Skeletal muscle cell (primary cell): ENCODE results near the gene CFAP20DC.
"Not testable (repeated sequence)": the region's sequence is repeated elsewhere in the genome, so short reads cannot be mapped to it uniquely, and the experiment has no call there.

Experiments
- DNase-seq: peaks from one replicate; pipeline ENCODE4 v3.0.0-alpha.2; 2010; ENCODE audit warnings: low read depth
- H3K4me3 ChIP-seq: 2 replicates; pipeline ENCODE4 v1.5.1; 2011; ENCODE audit warnings: low read depth, mild to moderate bottlenecking, control low read depth, low read length, moderate library complexity

Gene CFAP20DC

DNA sequence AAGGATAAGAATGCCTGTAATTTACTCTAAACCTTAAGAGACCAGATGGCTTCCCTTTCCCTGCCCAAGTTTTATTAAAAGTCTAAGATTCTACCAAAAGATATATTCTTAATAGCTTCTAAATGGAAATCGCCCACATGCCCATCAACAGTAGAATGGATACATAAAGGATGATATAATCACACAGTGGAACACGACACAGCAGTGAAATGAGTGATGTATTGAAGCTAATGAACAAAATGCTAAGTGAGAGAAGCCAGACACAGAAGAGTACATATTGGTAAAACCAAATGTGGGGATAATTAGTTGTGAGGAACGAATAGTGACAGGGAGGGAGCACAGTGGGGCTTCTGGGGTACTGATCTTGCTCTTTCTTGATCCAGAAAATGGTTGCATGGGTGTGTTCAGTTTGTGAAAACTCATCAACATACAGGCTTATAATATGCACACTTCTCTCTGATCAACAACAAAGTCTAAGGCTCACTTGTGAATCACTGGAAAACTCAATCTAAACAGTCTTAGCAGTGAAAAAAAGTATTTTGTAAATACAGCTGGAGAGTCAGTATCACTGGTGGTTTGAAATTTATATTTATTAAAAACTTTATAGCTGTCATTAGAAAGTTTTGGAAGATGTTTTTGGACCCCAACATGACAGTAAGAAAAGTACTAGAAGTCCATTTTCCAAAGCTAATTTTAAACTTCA lies 212.5 kb downstream of the CFAP20DC start:
- DNase-seq: no peak
- H3K4me3 ChIP-seq: no peak overlapping the region

DNA sequence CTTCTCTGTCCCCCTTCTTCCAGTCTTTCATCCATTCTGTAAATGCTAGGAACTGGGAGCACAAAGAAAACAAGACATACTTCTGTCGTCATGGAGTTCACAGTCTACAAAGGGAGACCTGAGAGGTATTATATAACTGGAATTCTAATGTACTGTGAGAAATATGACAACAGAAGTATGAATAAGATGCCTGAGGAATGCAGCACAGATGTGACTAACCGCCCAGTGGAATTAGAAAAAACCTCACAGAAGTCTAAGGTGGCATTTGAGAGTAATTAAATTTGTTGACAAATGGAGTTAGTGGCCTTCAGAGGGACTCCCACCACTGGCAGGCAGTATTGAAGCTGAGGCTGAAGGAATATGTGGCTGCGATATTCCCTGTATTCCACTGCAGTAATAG lies 214.7 kb downstream of the CFAP20DC start:
- DNase-seq: peak; percentile 14
- no peak overlapping the region for H3K4me3 ChIP-seq

- no peak for DNase-seq
These were observed 216.3 kb downstream of the CFAP20DC start for GRCh38 chr3:58833491-58833890.

GRCh38 chr3:58829321-58830000 lies 220.4 kb downstream of the CFAP20DC start:
- no peak overlapping the region for H3K4me3 ChIP-seq
- DNase-seq: no peak

More at GRCh38 chr3:58833491-58833890, 216.3 kb downstream of the CFAP20DC start:
- no peak overlapping the region for H3K4me3 ChIP-seq

DNA sequence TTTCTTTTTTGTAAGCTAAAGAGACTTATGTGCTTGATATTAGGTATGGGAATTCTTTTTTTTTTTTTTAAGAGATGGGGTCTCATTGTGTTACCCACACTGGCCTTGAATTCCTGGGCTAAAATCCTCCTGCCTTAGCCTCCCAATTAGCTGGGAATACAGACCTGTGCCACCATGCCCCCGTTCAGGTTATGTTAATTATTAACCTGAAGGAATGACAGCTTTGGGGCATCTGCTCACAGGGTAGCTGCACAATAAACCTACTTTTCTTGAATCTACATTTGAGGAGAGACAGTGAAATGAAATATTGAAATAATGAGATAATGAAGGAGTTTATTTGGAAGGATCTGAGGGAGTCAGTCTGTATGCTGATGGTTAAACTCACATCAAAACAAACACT lies 225.0 kb downstream of the CFAP20DC start:
- no peak overlapping the region for H3K4me3 ChIP-seq
- no peak for DNase-seq

- DNase-seq: peak; percentile 24
These were observed 225.5 kb downstream of the CFAP20DC start for GRCh38 chr3:58824285-58824684.

DNA sequence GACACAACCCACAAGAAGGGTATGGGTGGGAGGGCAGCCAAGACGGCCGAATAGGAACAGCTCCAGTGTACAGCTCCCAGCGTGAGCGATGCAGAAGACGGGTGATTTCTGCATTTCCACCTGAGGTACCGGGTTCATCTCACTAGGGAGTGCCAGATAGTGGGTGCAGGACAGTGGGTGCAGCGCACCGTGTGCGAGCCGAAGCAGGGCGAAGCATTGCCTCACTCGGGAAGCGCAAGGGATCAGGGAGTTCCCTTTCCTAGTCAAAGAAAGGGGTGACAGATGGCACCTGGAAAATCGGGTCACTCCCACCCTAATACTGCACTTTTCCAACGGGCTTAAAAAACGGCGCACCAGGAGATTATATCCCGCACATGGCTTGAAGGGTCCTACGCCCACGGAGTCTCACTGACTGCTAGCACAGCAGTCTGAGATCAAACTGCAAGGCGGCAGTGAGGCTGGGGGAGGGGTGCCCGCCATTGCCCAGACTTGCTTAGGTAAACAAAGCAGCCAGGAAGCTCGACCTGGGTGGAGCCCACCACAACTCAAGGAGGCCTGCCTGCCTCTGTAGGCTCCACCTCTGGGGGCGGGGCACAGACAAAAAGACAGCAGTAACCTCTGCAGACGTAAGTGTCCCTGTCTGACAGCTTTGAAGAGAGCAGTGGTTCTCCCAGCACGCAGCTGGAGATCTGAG lies 243.1 kb downstream of the CFAP20DC start:
- H3K4me3 ChIP-seq, DNase-seq: not testable (repeated sequence)

More at GRCh38 chr3:58824285-58824684, 225.5 kb downstream of the CFAP20DC start:
- H3K4me3 ChIP-seq: no peak overlapping the region

DNA sequence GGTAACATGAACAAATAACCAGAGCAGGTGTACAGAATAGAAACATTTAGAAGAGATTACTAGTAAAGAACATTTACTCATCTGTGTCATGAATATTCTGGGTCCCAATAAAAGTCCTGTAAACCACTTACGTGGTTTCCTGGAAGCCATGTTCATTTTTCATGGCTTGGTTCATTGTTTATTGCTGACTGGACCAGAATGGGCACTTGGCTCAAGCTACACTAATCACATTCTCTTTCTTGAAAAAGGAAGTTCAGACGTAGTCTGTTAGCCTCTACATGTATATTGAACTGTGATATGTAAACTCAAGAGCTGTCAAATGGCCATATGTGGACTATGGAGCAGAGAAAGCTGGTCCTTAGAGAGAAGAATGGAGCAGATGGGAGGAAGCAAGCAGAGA lies 244.9 kb downstream of the CFAP20DC start:
- DNase-seq: no peak
- H3K4me3 ChIP-seq: no peak overlapping the region

- no peak overlapping the region for H3K4me3 ChIP-seq
- no peak for DNase-seq
These were observed 248.3 kb downstream of the CFAP20DC start for GRCh38 chr3:58801541-58801940.

DNA sequence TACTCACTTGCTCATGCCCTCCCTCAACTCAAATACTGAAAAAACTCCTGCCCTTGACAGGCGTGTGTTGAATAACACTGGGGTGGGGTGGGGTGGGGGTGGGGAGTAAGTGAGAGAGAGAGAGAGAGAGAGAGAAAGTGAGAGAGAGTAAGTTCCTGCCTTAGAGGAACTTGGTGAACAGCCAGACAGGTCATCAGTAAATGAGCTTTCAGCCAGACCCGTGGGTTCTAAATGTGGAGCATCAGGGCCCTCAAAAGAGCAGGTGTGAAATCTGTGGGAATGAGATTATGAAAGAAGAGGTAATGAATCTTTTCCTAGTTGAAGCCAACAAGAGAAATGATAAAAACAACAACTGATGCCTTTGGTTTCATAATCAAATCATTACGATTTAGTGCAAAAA lies 248.9 kb downstream of the CFAP20DC start:
- no peak for DNase-seq
- no peak overlapping the region for H3K4me3 ChIP-seq

GRCh38 chr3:58800032-58800431 lies 249.8 kb downstream of the CFAP20DC start:
- no peak for DNase-seq
- no peak overlapping the region for H3K4me3 ChIP-seq

DNA sequence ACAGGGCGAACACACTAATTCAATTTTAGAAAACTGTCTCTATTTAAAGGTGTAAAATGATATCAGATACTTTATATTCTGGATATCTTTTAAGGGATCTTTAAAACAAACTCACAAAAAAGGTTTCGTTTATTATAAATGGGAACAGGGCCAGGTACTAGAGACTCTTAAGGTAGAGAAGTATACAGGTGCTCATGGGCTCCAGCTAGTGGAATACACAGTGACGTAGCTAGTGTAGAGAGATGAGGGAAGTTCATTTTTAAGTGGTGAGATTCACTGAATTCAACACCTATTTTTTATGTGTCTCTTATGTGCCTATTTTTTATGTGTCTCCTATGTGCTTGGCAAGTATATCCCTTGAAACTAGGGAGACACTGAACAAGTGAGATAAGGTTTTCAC lies 250.6 kb downstream of the CFAP20DC start:
- DNase-seq: no peak
- H3K4me3 ChIP-seq: no peak overlapping the region

- no peak overlapping the region for H3K4me3 ChIP-seq
- DNase-seq: no peak
These were observed 251.5 kb downstream of the CFAP20DC start for GRCh38 chr3:58798312-58798711.

DNA sequence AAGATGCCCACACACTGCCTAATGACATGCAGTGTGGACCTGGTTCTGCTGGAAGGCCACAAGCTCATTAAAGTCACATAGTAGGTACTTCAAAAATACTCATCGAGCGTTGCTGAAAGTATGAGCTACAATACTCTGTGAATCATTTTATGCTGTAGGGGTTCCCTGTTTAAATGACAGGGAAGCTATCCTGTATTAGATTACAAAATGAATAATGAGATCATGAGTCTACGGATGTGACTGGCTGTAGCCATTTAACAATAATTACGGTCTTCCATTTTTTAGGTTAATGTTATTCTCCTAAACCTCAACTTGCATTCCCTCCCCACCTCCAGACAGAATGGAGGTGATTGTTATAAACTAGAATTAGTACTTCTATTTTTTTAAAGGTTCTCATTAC lies 255.1 kb downstream of the CFAP20DC start:
- H3K4me3 ChIP-seq: no peak overlapping the region
- no peak for DNase-seq

DNA sequence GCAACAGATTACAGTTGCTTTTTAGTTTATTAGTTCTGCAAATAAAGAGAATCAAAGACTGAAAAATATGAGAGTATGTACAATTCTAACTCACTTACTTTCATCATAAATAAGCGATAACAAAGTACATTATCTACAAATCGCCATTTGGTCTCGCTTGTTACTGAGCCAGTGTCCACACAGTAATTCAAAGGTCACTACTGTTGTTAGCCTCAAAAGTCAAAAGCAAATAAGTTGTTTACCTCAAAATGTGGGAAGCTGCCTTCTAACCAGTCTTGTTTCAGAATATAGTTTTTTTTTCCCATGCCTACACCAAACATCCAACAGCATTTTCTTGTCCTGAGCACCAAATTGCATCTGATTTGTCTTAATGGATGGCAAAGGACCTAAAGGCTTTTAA lies 255.9 kb downstream of the CFAP20DC start:
- H3K4me3 ChIP-seq: no peak overlapping the region
- no peak for DNase-seq

DNA sequence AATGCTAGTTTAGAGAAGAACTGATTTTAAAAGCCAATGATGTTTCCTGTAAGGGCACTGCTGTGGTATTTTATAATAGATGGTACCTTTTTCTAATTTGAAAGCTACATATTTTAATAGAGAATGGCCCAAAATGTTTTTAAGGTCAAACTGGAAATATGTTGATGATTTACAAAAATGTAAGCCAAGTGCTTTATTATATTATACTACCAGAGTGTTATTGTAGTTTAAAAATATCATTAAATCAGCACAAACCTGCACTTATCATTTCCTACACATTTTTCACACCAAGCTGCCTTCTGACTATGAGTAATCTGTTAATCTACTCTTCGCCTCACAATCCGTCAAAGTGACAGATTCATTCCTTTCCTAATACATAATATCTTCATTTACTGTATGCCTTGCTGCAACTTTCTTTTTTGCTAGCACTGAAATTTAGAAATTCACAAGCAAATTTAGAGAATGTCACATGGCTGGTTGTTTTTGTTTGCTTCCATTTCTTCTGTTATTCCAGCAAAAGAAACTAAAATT lies 256.8 kb downstream of the CFAP20DC start:
- H3K4me3 ChIP-seq: no peak overlapping the region
- DNase-seq: no peak

DNA sequence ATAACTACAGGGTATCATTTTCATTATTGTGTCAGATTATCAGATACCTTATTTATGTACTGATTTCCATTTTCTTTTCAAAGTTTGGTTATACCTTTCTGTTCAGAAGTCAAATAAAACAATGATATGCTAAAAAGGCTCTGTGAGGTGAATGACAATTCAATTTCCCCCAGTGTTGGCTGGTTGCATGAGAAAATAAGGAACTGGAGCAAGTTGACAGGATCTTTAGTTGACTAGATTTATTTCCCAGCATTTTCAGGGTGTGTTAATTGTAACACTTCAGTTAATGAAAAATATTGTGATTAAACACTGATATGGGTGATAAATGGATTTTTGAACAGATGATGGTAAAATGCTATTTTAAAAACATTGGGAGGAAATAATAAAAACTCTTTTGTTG lies 260.4 kb downstream of the CFAP20DC start:
- no peak overlapping the region for H3K4me3 ChIP-seq
- no peak for DNase-seq

- H3K4me3 ChIP-seq: no peak overlapping the region
- no peak for DNase-seq
These were observed 264.9 kb downstream of the CFAP20DC start for GRCh38 chr3:58784888-58785287.

DNA sequence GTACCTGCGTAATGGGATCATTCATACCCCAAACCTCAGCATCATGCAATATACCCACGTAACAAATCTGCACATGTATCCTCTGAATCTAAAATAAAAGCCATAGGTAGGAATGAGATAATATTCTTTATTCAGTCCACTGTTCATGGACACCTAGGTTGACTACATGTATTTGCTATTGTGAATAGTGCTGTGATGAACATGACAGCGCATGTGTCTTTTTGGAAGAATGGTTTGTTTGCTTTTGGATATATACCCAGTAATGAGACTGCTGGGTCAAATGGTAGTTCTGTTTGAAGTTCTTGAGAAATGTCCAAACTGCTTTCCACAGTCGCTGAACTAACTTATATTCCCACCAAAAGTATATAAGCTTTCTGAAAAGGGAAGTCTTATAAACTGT lies 265.4 kb downstream of the CFAP20DC start:
- H3K4me3 ChIP-seq: no peak overlapping the region
- no peak for DNase-seq

- no peak for DNase-seq
- no peak overlapping the region for H3K4me3 ChIP-seq
These were observed 266.0 kb downstream of the CFAP20DC start for GRCh38 chr3:58783845-58784244.
